GM12864 (cell line): ENCODE data around the gene PODNL1.

Experiments
- DNase-seq: peaks from one replicate; pipeline ENCODE4 v3.0.0-alpha.2; 2011; ENCODE audit warnings: low read depth
- H3K4me3 ChIP-seq: 2 replicates; pipeline ENCODE4 v1.5.1; 2011; ENCODE audit warnings: mild to moderate bottlenecking, low read depth, low read length, control low read depth
- CTCF ChIP-seq: IDR thresholded peaks from 2 replicates; pipeline ENCODE4 v1.5.1; 2011; ENCODE audit warnings: low read depth, mild to moderate bottlenecking, moderate library complexity, low read length, control low read depth, inconsistent platforms; ENCODE audit errors: missing control alignments

The PODNL1 gene

DNA sequence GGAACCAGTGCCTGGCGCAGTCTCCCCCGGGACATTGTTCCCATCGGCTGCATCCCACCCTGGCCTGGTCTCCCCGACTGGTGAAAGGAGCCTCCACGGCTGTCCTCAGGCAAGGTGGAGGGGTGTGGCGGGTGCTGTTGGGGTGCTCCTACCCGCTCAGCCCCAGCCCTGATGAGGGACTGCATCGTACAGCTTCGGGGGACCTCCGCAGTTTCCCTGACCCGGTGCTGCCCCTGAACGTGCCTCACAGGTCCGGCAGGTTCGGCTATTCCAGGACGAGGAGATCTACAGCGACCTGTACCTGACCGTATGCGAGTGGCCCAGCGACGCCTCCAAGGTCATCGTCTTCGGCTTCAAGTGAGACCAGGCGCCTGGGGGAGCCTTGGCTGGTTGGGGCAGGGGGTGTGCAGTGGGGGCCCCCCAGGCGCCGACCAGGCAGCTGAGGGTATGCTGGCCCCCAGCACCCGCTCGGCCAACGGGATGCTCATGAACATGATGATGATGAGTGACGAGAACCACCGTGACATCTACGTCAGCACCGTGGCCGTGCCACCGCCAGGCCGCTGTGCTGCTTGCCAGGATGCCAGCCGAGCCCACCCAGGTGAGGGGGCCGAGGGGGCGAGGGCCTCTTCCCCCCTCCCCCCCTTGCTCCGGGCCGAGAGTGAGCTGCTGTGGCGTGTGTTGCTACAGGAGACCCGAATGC lies 17.6 kb upstream of the PODNL1 start:
- DNase-seq = no peak
- no peak overlapping the region for H3K4me3 ChIP-seq
- TF ChIP-seq CTCF = no peak

GRCh38 chr19:13954185-13954584 lies 16.0 kb upstream of the PODNL1 start:
- no peak for TF ChIP-seq CTCF
- DNase-seq = no peak
- H3K4me3 ChIP-seq = no peak overlapping the region

DNA sequence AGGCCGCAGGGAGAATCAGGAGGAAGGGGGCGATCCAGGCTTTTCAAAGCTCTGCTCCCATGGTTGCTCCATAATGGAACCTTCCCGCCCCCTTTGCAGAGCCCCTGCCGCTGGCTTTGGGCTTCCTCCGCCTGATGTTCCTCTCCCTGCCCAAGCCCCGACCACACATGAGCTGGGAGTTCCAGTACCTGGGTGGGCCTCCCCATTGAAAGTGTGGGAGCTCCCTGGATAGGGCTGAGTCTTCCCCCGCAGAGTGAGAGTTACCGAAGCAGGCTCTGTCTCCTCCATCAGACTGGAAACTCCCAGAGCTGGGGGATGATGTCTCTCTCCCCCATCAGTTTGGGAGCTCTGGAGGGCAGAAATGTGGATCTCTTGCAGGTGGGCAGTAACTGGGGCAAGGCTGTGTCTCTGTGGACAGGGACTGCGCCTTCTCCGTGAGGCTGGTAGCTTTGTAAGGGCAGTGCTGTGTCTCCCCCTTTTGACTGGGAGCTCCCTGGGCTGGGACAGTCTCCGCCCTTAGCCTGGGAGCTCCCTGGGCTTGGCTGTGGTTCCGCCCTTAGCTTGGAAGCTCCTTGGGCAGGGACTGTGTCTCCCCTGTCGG lies 14.8 kb upstream of the PODNL1 start:
- DNase-seq = no peak
- TF ChIP-seq CTCF = no peak
- peak overlapping the region; percentile 79 for H3K4me3 ChIP-seq

DNA sequence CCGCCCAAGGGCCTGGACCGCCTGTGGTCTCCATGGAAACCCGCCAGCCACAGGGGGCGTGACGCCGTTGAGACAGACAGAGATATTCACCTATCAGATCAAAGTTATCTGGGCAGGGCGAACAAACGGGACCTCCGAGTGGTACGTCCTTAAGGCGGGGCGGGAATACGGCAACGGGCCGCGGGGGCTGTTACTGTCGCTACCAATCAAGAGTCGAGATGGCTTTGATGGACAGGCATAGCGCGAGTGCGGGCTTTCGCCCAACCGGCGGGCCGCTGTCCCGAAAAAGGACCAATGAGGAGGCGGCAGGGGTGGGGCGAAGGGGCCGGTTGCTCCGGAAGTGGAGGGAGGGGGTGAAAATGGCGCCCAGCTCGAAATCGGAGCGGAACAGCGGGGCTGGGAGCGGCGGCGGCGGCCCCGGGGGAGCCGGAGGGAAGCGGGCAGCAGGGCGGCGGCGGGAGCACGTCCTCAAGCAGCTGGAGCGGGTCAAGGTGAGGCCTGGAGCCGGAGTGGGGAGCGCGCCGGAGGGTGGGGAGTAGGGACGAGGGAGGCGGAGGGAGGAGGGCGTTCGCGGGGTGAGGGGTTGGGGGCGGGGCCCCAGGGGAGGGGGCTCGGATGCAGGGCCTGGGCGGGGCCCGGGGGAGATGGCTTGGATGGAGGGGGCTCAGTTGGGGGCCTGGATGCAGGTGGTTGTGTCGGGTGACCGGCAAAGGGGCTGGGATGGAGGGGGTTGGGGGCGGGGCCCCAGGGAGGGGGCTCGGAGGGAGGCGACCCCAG lies 14.1 kb upstream of the PODNL1 start, which contains the start of gene DCAF15:
Gene DCAF15, plus strand, starts transcription at position 356 of the 777 bp plus-strand sequence. Its CDS starts 4 bp downstream, at position 360.
- DNase-seq = peak; percentile 99
- peak within 1 kb of the TSS; percentile 79 for H3K4me3 ChIP-seq
- TF ChIP-seq CTCF = no peak

DNA sequence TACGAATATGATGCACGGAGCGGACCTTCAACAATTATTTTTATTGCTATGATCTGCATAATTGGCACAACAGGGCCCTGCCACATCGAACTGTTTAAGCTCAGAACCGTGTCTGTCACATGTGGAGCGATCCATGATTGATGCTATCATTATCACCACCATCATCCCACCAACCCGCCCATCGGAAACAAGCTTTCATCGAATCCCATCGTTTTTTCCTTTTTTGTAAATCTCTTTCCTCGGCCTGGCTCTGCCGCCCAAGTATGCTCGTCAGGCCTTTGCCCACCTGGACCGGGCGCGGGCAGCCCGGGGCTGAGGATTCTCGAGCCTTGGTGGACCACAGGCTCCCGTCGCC lies 13.6 kb upstream of the PODNL1 start:
- H3K4me3 ChIP-seq = peak overlapping the region; percentile 51
- no peak for DNase-seq
- no peak for TF ChIP-seq CTCF

DNA sequence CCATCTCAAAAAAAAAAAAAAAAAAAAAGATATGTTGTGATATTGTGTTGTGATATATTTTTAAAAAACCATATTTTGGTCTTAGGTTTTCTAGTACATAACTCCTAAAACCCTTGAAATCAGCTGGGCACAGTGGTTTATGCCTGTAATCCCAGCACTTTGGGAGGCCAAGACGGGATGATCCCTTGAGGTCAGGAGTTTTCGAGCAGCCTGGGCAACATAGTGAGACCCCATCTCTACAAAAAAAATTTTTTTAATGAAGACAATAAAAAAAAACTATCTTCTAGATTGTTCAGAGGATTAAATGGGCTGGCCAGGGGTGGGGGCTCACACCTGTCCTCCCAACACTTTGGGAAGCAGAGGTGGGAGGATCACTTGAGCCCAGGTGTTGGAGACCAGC lies 12.8 kb upstream of the PODNL1 start:
- DNase-seq = no peak
- no peak overlapping the region for H3K4me3 ChIP-seq
- TF ChIP-seq CTCF = no peak
